Measurements from ENCODE around the gene PAPOLG. TPM values are rescaled to one million over a fixed set of nuclear protein-coding genes. Genes with fewer than 3 reads are reported as not detected.

Gene PAPOLG
- 10 to 100 TPM; 21.1 to 23.6 TPM for total RNA-seq

DNA sequence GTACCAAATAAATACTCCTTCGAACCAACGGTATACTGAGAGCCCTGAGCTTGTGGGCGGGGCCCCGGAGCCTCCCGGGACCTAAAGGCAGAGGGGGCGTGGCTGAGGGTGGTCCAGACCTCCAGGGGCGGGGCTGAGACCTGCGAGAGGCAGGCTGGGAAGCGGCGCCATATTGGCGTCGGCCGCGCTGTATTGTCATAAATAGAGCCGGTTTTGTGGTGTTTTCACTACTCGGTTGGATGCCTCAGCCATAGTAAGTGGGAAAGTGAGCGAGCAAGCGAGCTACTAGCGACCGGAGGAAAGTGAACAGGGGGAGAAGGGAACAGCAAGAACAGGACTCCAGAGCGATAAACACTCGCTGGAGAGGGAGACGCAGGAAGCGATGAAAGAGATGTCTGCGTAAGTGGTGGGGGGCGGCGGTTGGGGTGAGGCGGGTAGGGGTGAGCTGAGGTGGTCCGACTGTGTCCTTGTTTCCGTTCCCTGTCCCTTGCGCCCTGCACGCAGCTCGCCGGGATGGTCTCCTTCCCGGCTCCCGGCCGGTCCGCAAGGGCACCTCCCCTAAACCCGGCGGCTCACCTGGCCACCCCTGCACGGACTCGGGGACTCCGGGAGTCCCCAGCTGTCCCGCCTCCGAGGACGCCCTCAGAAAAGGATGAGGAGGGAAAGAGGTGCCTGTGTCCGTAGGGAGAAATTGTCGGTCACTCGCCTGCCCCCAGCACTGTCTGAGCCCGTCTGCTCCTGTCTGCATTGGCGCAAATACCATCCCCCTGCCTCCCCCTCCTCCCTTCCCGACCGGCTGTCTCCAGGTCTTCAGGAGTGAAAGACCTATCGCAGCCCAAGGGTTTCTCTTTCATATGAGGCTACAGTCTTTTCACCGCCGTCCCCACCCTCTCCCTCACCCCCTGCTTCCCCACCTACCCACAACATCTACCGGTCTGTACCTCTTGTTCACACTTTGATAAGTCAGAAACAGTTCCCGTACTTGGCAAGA, at the start of gene PAPOLG:
Gene PAPOLG, plus strand, starts transcription at position 172 of the 991 bp plus-strand sequence. Its CDS starts 211 bp downstream, at position 383.
- ChIA-PET CTCF (interaction anchor here (0.6 to 1.4 kb wide), 6 partner anchors 10 to 246 kb away, joined by 3 to 4 read pairs (median 3); no protein-coding TSS in a partner anchor), POLR2A (interaction anchor here (0.6 to 3.3 kb wide), 16 partner anchors 9 to 310 kb away, joined by 3 to 17 read pairs (median 4); partner anchors contain the start of genes PEX13, REL and SANBR)
- peak; percentile 97 for DNase-seq
- Mint-ChIP-seq H3K9me3 (no peaks in the 10 kb centered on the region), H3K36me3 (ENCODE audit: low read depth) (peaks cover 28% of the 10 kb centered on the region), H3K4me1 (peaks cover 30% of the 10 kb centered on the region), H3K4me3 (peak within 1 kb of the TSS; percentile 100), H3K27me3 (no peaks in the 10 kb centered on the region), H3K27ac (peak within 1 kb of the TSS; percentile 99)

GRCh38 chr2:60707750-60708371, 48.2 kb upstream of the PAPOLG start:
- ChIA-PET POLR2A (interaction anchor here (0.6 to 1.1 kb wide), 2 partner anchors 11 to 286 kb away, joined by 3 read pairs; no protein-coding TSS in a partner anchor), CTCF (interaction anchor here (0.7 to 5.3 kb wide), 19 partner anchors 11 to 755 kb away, joined by 3 to 55 read pairs (median 3); partner anchors contain the start of gene REL)
- Mint-ChIP-seq H3K4me3 (no peak overlapping the region), H3K36me3 (ENCODE audit: low read depth) (no peaks in the 10 kb centered on the region), H3K27ac (no peak overlapping the region), H3K4me1 (no peaks in the 10 kb centered on the region), H3K9me3 (no peaks in the 10 kb centered on the region), H3K27me3 (peaks cover 3% of the 10 kb centered on the region)
- no peak for DNase-seq

GRCh38 chr2:60708630-60709320, 47.3 kb upstream of the PAPOLG start:
- Mint-ChIP-seq H3K9me3 (no peaks in the 10 kb centered on the region), H3K27me3 (peaks cover 4% of the 10 kb centered on the region), H3K4me1 (no peaks in the 10 kb centered on the region), H3K27ac (no peak overlapping the region), H3K4me3 (no peak overlapping the region), H3K36me3 (ENCODE audit: low read depth) (no peaks in the 10 kb centered on the region)
- DNase-seq, result no peak
- CTCF ChIA-PET, result interaction anchor here (0.6 to 5.3 kb wide), 7 partner anchors 8 to 1709 kb away, joined by 3 to 55 read pairs (median 4); no protein-coding TSS in a partner anchor
- POLR2A ChIA-PET, result no interaction called here

- no peaks in the 10 kb centered on the region for H3K9me3 Mint-ChIP-seq
- H3K4me1 Mint-ChIP-seq, result no peaks in the 10 kb centered on the region
- no peak for DNase-seq
- no peaks in the 10 kb centered on the region for H3K36me3 Mint-ChIP-seq (ENCODE audit: low read depth)
- POLR2A ChIA-PET, result no interaction called here
- CTCF ChIA-PET, result interaction anchor here (1.0 to 1.5 kb wide), 2 partner anchors 288 to 290 kb away, joined by 5 to 9 read pairs; no protein-coding TSS in a partner anchor
- peaks cover 3% of the 10 kb centered on the region for H3K27me3 Mint-ChIP-seq
- H3K27ac Mint-ChIP-seq, result no peak overlapping the region
- no peak overlapping the region for H3K4me3 Mint-ChIP-seq
Measured at GRCh38 chr2:60710707-60711106, 45.4 kb upstream of the PAPOLG start.

GRCh38 chr2:60715561-60715960, 40.5 kb upstream of the PAPOLG start:
- POLR2A ChIA-PET, result no interaction called here
- CTCF ChIA-PET, result no interaction called here

GRCh38 chr2:60717691-60718090, 38.4 kb upstream of the PAPOLG start:
- ChIA-PET CTCF (interaction anchor here (1.5 kb wide), 1 partner anchor 10 kb away, joined by 4 read pairs; no protein-coding TSS in a partner anchor), POLR2A (no interaction called here)

More at GRCh38 chr2:60715561-60715960, 40.5 kb upstream of the PAPOLG start:
- Mint-ChIP-seq H3K36me3 (ENCODE audit: low read depth) (no peaks in the 10 kb centered on the region), H3K9me3 (no peaks in the 10 kb centered on the region), H3K4me1 (no peaks in the 10 kb centered on the region), H3K27me3 (peaks cover 2% of the 10 kb centered on the region), H3K27ac (no peak overlapping the region), H3K4me3 (no peak overlapping the region)
- no peak for DNase-seq

DNA sequence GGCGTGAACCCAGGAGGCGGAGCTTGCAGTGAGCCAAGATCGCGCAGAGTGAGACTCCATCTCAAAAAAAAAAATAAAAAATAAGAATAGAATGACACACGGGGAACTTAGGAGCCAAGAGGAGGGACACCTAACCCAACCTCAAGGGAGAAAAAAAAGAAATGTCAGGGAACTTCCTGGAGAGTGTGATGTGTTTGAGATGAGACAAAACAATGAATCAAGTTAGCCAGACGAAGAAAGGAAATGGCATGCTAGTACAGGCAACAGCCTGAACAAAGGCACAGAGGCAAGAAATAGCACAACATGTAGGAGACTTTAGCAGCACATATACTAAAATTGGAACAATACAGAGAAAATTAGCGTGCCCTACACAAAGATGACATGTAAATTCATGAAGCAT, 36.7 kb upstream of the PAPOLG start:
- CTCF ChIA-PET, result interaction anchor here (1.5 kb wide), 1 partner anchor 12 kb away, joined by 4 read pairs; no protein-coding TSS in a partner anchor
- H3K9me3 Mint-ChIP-seq, result no peaks in the 10 kb centered on the region
- H3K27ac Mint-ChIP-seq, result no peak overlapping the region
- no peak for DNase-seq
- H3K27me3 Mint-ChIP-seq, result no peaks in the 10 kb centered on the region
- no peaks in the 10 kb centered on the region for H3K4me1 Mint-ChIP-seq
- no peak overlapping the region for H3K4me3 Mint-ChIP-seq
- POLR2A ChIA-PET, result no interaction called here
- H3K36me3 Mint-ChIP-seq (ENCODE audit: low read depth), result no peaks in the 10 kb centered on the region

More at GRCh38 chr2:60717691-60718090, 38.4 kb upstream of the PAPOLG start:
- no peaks in the 10 kb centered on the region for H3K9me3 Mint-ChIP-seq
- peaks cover 2% of the 10 kb centered on the region for H3K27me3 Mint-ChIP-seq
- no peak for DNase-seq
- H3K4me1 Mint-ChIP-seq, result no peaks in the 10 kb centered on the region
- H3K27ac Mint-ChIP-seq, result no peak overlapping the region
- no peak overlapping the region for H3K4me3 Mint-ChIP-seq
- H3K36me3 Mint-ChIP-seq (ENCODE audit: low read depth), result no peaks in the 10 kb centered on the region

- CTCF ChIA-PET, result interaction anchor here (0.6 kb wide), 1 partner anchor 8 kb away, joined by 3 read pairs; no protein-coding TSS in a partner anchor
- no peaks in the 10 kb centered on the region for H3K36me3 Mint-ChIP-seq (ENCODE audit: low read depth)
- no peak overlapping the region for H3K4me3 Mint-ChIP-seq
- no peaks in the 10 kb centered on the region for H3K9me3 Mint-ChIP-seq
- peaks cover 4% of the 10 kb centered on the region for H3K27me3 Mint-ChIP-seq
- POLR2A ChIA-PET, result no interaction called here
- H3K4me1 Mint-ChIP-seq, result no peaks in the 10 kb centered on the region
- no peak for DNase-seq
- no peak overlapping the region for H3K27ac Mint-ChIP-seq
Measured at GRCh38 chr2:60725466-60725865, 30.6 kb upstream of the PAPOLG start.

- no peak overlapping the region for H3K4me3 Mint-ChIP-seq
- peaks cover 6% of the 10 kb centered on the region for H3K27me3 Mint-ChIP-seq
- H3K4me1 Mint-ChIP-seq, result no peaks in the 10 kb centered on the region
- DNase-seq, result no peak
- no peaks in the 10 kb centered on the region for H3K9me3 Mint-ChIP-seq
- H3K36me3 Mint-ChIP-seq (ENCODE audit: low read depth), result no peaks in the 10 kb centered on the region
- ChIA-PET POLR2A (no interaction called here), CTCF (no interaction called here)
- no peak overlapping the region for H3K27ac Mint-ChIP-seq
Measured at GRCh38 chr2:60728855-60729254, 27.2 kb upstream of the PAPOLG start.

DNA sequence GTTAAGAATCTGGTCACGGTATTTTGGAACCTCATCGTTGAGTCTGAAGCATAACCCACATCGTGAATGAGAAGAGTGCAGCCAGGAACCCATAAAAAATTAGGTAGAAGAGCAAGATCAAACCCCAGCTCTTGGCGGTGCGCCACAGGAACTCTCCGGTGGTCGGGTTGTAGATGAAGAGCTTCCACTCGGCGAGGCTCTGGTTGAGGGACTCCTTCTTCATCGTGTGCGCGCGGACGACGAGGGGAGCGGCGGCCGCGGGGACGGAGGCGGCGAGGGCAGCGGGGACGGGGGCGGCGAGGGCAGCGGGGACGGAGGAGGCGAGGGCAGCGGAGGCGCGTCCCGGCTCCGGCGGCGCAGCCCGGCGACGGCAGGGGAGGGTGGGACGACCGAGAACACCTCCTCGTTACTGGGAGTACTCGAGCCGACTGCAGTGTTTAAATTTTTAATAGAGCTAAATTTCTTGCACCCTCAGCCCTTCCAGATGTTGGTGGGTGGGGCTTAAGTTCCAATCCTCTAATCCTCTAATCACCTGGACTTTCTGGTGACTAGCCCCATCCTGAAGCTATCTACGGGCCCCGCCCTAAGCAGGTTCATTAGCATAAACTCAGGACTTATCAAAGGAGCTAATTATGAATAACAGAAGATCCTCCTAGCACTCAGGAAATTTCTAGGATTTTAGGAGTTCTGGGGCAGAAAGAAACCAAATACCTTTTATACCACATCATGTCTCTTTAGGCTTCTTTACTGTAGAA, 20.4 kb upstream of the PAPOLG start:
- H3K4me1 Mint-ChIP-seq, result peaks cover 6% of the 10 kb centered on the region
- no peaks in the 10 kb centered on the region for H3K36me3 Mint-ChIP-seq (ENCODE audit: low read depth)
- peaks cover 37% of the 10 kb centered on the region for H3K27me3 Mint-ChIP-seq
- ChIA-PET CTCF (no interaction called here), POLR2A (interaction anchor here (1.1 kb wide), 1 partner anchor 21 kb away, joined by 5 read pairs; the partner anchor contains the start of gene PAPOLG)
- peak overlapping the region; percentile 71 for H3K4me3 Mint-ChIP-seq
- H3K27ac Mint-ChIP-seq, result no peak overlapping the region
- no peaks in the 10 kb centered on the region for H3K9me3 Mint-ChIP-seq
- DNase-seq, result peak; percentile 26

- POLR2A ChIA-PET, result interaction anchor here (0.6 kb wide), 1 partner anchor 11 kb away, joined by 3 read pairs; no protein-coding TSS in a partner anchor
- no peak for DNase-seq
- H3K27ac Mint-ChIP-seq, result no peak overlapping the region
- H3K9me3 Mint-ChIP-seq, result no peaks in the 10 kb centered on the region
- H3K4me3 Mint-ChIP-seq, result no peak overlapping the region
- CTCF ChIA-PET, result interaction anchor here (1.1 kb wide), 2 partner anchors 259 to 261 kb away, joined by 3 read pairs; no protein-coding TSS in a partner anchor
- peaks cover 9% of the 10 kb centered on the region for H3K4me1 Mint-ChIP-seq
- H3K36me3 Mint-ChIP-seq (ENCODE audit: low read depth), result no peaks in the 10 kb centered on the region
- peaks cover 36% of the 10 kb centered on the region for H3K27me3 Mint-ChIP-seq
Measured at GRCh38 chr2:60738679-60739078, 17.4 kb upstream of the PAPOLG start.

- peaks cover 34% of the 10 kb centered on the region for H3K27me3 Mint-ChIP-seq
- H3K4me3 Mint-ChIP-seq, result no peak overlapping the region
- H3K4me1 Mint-ChIP-seq, result peaks cover 9% of the 10 kb centered on the region
- H3K9me3 Mint-ChIP-seq, result no peaks in the 10 kb centered on the region
- no peak for DNase-seq
- H3K36me3 Mint-ChIP-seq (ENCODE audit: low read depth), result no peaks in the 10 kb centered on the region
- POLR2A ChIA-PET, result interaction anchor here (0.6 kb wide), 1 partner anchor 10 kb away, joined by 3 read pairs; no protein-coding TSS in a partner anchor
- CTCF ChIA-PET, result interaction anchor here (1.1 kb wide), 2 partner anchors 259 to 260 kb away, joined by 3 read pairs; no protein-coding TSS in a partner anchor
- no peak overlapping the region for H3K27ac Mint-ChIP-seq
Measured at GRCh38 chr2:60739156-60739555, 16.9 kb upstream of the PAPOLG start.

Measured in activated CD4-positive, alpha-beta memory T cell treated with anti-CD3 and anti-CD28 coated beads, Interleukin-2, amount 10 ng/mL, durations not matched to agents 7 days and 5 days (primary cell).